Stimulated activated CD4-positive, alpha-beta T cell treated with anti-CD3 and anti-CD28 coated beads, Interleukin-15, amount 100 ng/mL, for 24 hours (primary cell): Measurements from ENCODE around the gene AP1M1.

Experiments used
- DNase-seq: peaks from one replicate; pipeline ENCODE4 v3.0.0-alpha.2; 2020

AP1M1 gene

DNA sequence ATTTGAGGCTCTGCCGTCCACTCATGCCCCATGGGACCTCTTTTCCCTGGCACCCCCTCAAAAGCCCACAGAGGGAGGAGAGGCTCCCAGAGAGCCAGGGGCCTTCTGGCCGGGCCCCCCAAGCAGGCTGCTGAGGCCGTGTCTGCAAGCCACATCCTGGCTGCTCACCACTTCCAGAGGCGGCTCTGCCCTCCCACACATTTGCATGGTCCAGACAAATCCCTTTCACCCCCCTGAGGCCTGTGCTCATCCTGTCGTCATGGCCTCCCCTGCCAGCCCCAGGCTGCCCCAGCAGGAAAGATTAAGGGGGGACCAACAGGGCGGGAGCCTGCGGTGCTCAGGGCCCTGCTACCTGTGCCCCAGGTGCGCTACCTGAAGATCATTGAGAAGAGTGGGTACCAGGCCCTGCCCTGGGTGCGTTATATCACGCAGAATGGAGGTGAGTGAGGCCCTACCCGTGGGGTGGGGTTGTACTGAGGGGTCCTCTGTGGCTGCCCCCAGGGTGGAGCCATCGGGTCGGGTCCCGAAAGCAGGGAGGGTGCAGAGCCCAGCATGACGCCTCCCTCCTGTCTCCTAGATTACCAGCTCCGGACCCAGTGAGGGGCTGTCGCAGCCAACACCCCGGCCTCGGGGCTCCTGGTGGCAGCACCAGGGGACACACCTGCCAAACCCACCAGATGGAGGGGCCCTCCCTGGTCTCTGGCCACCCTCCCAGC lies 36.3 kb downstream of the AP1M1 start:
- no peak for DNase-seq

DNA sequence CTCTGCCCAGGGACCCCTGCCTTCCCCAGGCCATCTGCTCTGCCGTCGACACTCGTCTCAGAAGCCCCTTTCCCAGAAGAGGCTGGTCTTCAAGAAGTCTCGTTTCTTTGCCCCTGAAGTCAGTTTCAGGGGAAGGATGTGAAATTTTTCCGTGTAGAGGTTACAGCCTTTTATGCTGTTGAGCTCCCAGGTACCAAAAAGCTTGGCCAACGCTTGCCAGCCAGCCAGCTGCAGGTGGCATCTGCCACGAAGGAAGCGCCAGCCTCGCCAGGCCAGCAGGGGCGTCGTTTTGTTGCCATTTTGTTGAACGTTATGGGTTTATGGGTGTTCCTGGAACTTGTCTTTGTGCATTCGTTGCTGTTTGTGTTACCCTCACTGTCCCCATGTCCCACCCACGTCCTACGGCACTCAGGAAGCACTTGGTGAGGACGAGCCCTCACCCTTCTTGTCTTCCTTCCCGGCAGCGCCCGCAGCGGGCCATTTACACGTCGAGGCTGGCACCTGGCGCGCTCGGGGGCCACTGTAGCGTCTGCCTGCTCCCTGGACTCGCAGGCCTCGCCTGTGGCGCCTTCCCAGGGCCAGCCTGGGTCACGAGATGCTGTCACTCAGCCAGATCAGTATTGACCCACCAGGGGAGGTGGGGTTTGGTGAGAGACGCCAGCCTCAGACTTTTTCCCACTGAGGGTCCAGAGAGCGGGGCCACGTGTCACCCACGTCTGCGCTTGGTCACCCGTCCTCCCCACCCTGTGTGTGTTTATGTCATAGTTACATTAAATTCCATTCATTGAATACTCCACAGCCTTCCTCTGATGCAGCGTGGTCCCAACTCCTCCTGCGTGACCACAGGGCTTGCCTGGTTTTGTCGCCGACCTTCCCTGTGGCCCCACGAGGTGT lies 37.1 kb downstream of the AP1M1 start:
- no peak for DNase-seq

DNA sequence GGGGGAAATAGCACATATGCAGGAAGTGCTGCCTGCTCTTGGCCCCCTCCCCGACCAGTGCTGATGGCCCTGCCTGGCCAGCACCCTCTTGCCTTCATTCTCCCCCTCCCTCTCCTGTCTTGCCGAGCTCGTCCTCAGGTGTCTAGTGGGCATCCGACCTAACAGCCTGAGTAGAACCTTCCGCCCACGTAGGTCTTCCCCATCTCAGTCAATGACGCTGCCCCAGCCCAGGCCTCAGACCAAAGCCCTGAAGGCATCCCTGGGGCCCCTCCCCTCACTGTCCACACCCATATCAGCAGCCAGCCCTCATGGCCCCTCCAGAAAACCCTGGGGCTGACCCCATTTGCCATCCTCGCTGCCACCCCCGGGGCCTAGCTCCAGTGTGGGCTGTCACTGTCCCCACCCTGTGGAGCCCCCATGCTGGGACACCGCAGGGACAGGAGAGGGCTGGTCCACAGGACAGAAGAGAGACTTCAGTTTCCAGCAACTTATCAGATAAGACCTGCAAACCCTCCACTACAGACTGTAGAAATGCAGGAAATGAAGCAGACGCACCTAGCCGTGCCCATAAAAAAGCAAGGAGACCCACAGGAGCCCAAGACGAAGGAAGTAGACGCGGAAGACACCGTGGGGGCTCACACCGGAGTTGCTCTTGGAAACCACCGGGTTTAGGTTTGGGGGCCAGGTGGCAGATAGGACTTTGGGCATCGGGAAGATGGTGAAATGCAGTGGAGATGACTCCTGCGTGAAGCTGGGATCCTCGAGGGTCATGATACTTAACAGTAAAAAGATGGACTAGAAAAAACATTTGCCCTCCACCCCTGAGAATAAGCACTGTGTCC lies 38.3 kb downstream of the AP1M1 start:
- no peak for DNase-seq

DNA sequence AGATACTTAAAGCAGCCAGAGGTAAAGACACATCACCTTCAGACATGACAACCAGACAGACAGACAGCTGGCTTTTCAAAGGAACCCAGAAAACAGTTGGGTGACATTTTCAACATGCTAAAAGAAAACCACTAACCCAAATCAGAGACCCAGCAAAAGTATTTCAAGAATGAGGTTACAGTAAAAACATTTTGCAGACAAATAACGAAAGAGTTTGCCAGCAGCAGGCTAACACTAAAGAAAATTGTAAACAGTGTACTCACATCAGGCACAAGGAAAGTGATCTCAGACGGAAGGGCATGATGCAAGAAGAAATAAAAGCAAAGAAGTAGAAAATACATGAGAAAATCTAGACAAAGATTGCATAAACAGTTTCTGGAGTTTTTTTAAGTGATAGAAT lies 46.4 kb downstream of the AP1M1 start:
- DNase-seq = no peak

DNA sequence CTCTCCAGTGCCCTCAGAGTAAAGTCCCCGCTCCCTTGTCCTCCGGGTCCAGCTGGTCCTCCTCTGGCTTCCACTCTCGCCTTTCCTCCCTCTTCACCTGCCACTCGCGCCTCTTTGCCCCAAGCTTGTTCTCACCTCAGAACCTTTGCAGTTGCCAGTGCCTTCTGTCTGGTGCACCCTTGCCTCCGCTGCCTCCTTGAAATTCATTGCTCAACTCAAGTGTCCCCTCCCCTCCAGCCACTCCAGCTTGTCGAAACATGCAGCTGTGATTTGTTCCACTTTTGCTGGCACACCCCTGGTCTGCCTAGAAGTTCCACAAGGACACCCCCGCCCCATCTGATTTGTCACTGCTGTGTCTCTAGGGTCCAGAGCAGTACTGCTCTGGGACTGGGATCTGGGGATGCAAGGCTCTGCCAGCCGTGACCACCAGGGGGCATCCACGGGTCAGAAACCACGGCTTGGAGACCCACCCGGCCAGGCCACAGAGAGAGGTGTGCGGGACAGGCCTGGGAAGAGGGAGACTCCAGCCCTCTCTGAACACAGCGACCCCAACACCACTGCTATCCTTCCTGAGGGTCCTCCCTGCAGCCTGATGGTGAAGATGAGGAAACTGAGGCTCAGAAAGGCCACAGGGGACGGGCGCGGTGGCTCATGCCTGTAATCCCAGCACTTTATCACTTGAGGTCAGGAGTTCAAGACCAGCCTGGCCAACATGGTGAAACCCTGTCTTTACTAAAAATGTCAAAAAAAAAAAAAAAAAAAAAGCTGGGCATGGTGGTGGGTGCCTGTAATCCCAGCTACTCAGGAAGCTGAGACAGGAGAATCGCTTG lies 49.9 kb downstream of the AP1M1 start:
- peak; percentile 90 for DNase-seq

DNA sequence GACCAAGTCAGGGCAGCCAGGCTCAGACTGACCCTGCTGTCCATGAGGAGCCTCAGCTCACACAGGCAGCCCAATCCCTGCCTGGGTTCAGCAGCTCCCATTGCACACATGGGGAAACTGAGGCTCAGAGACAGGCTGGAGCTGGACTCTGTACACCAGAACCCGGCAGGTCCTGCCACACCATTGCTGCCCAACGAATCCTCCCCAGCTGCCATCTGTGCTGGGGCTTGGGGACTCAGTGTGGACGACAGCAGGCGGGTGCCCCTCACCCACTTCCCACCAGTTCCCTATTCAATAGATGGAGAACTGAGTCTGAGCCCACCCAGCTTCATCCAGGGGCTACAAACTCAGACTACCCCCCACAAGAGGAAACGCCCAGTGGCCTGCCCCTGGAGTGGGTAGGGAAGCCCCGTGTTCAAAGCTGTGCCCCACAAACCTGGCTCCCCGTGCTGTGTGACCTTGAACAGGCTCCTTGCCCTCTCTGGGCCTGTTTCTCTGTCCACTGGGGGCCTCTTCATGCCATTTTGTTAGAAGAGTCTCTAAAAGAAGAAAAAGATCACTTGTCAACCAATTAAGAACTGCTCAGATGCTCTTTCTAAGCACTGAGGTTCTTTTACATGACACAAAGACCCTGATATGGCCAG lies 50.8 kb downstream of the AP1M1 start:
- no peak for DNase-seq

DNA sequence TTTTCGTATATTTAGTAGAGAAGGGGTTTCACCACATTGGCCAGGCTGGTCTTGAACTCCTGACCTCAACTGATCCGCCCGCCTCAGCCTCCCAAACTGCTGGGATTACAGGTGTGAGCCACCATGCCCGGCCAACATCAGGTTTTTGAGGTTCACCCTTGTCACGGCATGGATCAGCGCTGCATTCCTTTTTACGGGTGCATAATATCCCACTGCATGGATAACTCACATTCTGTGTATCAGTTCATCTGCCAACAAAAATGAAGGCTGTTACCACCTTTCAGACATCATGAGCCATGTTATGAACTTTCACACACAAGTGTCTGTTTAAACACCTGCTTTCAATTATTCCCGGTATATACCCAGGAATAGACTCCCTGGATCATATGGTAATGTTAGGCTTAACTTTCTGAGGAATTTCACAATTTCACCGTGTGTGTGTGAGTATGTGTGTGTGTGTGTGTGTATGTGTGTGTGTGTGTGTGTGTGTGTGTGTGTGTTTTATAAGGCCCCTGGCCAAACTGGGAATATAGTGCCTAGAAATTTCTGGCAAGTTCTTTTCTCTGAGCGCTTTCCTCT lies 52.2 kb downstream of the AP1M1 start:
- no peak for DNase-seq

DNA sequence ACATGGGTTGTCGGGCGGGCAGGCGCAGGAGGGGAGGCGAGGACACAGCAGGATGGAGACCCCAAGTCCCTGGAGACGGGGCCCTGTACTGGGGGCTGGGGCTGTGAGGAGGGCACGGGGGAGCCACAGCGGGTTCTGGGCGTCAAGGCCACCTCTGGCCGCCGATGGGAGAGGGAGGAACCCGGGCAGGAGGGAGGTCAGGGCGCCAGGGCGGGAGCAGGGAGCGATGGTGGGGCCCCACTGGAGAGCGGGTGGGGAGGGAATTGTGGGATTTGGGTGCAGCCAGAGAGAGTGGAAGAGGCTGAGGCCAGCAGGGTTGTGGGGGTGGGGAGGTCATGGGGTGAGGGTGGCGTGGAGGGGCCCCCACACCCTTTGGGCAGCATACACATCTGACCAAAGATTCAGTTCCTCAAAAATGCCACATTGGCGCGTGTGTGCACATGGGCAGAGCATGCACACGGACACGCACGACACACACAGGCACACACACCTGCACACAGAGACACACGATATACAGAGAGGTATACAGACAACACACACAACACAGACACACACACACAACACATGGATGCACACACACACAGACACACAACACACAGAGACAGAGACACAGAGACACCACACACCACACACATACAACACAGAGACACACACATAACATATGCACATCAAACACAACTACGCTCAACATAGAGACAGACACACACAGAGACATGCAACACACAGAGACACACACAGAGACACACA lies 54.9 kb downstream of the AP1M1 start:
- DNase-seq = no peak

DNA sequence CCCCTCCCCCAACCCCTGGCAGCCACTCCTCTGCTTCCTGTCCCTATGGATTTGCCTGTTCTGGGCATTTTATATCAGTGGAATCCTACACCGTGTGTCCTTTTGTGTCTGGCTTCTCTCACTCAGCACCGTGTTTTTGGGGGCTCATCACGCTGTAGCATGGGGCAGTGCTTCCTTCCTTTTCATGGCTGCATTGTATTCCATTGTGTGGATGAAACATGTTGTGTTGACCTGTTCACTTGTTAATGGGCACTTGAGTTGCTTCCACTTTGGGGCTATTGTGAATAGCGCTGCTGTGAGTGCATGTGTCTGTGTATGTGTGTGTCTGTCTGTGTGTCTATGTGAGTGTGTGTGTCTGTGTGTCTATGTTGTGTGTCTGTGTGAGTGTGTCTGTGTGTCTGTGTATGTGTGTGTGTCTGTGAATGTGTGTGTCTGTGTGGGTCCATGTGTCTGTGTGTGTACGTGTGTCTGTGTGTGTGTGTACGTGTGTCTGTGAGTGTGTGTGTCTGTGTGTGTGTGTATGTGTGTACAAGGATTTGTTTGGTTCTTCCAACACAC lies 57.2 kb downstream of the AP1M1 start:
- no peak for DNase-seq

DNA sequence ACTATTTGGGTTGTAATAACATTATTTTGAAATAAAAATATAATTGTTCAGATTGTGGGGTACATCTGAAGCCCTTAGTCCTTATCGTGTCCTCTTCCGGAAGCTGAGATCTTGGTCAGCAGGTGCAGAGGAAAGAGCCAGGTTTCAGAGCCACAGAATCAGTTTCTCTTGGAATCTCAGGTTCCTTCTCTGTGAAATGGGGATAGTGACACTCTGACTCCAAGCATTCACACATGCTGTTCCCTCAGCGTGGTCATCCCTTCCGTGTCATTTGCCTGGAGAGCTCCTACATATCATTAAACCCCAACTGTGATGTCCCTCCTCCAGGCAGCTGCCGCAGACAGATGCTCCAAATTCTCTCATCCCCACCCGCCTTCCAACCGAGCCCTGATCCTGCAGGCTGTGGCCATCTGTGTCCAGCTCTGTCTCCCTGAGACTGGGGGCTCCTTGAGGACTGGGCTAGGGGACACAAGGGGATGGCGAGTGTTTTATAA lies 59.8 kb downstream of the AP1M1 start:
- no peak for DNase-seq

DNA sequence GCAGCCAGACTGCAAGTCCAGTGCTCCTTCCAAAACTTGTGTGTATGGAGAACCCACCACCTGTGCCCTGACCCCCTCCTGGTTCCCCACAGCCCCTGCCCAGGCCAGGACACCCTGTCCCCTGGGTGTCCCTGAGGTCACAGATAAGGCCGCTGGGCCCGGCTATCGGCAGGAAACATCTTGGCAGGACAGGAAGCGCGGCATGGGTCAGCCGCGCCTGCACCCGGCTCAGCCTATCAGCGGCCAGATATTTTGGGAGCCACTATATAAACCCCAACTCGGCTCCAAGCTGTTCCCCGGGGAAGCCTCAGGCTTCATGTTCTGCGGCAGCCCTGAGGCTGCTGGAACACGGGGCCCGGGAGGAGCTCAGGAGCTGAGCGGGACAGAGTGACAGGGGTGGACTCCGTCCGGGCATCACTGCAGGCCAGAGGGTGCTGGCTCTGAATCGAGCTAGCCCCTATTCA lies 60.8 kb downstream of the AP1M1 start:
- DNase-seq = no peak

DNA sequence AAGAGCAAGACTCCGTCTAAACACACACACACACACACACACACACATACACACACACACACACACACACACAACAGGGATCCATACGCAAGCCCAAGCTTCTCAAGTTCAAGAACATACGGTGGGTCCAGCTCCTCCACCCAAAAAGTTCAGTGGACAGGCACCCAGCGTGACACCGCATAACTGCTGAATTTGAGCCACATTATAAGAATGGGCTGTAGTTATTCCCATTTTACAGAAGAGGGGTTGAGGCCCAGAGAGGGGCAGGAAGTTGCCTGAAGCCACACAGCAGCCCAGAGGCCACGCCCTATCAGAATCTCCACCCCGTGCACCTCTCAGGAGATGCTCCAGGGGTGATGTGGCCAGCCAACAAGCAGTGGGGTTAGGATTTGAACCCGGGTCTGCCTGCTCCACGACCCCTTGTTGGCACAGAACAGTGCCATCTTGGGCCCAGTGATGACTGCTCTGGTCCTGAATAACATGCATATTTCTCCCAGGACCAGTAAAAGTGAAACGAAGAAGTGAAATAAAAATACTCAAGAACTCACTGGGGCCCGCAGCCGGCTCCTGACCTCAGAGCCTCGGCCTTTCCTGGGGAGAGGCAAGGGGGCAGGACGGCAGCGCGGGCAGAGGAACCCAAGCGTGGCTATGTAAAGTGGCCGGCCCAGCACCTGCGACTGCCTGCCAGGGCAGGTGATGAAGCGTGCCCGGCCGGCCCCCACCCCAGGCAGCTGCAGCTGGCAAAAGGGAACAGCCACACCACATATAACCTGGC lies 61.9 kb downstream of the AP1M1 start:
- no peak for DNase-seq

DNA sequence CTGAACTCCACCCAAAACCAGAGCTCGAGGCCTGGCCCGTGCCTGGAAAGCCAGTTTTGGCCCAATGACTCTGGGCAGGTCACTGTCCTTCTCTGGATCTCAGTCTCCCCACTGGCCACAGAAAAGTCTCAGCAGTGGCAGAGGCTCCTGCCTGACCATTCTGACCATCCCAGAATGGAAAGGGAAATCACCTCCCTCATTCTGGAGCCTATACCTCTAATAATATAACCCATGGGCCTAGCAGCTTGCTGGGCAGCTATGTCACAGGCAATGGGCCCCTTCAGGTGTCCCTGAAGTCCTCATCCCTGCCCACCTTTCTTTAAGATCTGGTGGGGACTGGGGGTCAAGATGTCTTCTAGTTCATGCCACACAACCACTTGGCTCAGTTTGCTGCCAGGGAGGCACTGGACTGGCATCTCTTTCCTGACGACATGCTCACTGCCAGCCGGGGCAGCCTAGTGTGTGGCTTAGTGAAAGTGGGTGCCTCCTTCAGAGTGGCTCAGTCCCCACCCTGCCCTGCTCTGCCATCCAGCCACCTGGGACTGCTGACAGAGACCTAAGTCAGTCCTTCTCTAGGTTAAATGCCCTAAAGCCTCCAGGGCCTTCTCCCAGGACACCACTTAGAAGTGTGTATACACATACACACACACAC lies 62.6 kb downstream of the AP1M1 start:
- DNase-seq = no peak

DNA sequence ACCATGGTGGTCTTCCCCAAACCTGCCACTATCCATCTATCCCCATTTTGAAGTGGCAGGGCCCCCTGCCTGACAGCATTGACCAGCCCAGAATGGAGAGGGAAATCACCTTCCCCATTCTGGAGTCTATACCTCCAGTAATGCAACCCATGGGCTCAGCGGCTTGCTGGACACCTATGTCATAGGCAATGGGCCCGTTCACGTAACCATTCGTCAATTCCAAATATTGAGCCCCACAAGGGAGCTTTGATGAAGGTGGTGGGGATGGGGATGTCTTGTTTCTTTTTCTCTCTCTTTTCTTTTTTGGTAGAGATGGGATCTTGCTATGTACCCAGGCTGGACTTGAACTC lies 63.1 kb downstream of the AP1M1 start:
- no peak for DNase-seq

DNA sequence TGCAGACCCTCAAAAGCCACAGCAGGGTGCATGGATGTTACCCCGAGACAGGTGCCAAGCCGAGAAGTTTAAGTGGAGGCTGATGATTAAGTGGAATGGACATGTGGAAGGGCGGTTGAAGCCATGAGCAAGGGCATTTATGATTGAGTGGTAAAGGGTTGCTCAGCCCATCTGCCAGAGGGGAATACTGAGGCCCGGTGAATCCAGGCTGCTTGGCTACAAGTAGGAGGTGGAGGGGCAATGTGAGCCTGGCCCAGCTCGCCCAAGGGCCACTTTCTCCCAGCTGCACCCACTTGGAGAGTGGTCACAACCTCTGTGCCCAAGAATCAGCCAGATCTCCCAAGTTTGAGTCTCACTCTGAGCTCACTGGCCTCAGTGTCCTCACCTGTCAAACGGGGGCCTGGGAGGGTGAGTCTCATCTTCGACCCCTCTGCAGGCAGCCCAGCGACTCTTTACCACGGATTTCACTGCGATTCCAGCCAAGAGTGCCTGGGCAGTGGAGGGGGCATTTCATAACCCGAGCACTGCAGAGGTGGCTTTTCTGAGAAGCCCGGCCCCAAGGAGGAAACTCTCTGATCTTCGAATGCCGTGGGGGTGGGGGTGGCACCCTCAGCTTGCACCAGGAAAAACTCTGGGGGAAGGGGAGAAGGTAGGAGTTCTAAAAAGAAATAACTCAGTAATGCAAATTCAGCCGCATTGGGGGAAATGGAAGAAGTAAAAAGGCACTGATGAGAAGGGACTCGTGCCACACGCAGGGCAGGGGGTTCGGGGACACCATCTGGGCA lies 64.1 kb downstream of the AP1M1 start:
- DNase-seq = no peak

DNA sequence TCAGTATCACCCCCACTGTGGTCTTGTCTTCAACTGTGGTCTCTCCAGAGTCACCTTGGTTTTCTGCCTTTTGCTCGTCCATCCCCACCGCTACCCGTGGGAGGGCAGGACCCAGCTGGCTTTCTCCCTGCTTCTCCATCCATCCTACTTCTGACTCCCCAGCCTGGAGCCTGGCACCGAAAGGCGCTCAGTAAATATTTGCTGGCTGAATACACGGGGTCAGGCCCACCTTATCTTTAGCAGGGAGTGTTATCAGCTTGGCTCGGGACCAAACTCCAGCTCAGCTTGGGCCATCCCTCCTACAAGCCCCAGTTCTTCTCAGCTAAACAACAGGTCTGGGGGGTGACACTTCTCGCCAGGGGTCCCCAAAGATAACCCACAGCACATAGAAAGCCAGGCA lies 64.9 kb downstream of the AP1M1 start:
- DNase-seq = no peak

DNA sequence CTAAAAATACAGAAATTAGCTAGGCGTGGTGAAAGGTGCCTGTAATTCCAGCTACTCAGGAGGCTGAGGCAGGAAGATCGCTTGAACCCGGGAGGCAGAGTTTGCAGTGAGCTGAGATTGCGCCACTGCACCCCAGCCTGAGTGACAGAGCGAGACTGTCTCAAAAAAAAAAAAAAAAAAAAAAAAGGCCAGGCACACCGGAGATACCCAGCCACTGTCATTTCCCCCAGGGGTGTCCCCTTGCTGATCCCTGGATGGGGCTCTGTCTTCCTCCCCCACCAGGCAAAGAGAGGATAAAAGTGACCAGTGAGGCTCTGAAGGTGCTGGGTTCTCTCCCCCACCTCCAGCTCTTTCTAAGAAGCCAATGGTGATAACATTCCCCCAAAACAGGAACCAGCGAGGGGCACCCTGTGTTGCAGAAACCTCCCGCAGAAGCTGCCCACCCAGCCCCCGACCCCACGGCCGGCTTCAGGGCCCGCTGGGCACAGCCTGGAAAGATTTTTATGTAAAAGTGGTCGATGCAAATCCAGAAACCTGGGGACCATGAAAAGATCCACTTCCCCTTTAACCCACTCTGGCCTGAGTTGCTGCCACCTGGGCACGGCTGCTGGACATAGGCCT lies 65.5 kb downstream of the AP1M1 start:
- DNase-seq = no peak

DNA sequence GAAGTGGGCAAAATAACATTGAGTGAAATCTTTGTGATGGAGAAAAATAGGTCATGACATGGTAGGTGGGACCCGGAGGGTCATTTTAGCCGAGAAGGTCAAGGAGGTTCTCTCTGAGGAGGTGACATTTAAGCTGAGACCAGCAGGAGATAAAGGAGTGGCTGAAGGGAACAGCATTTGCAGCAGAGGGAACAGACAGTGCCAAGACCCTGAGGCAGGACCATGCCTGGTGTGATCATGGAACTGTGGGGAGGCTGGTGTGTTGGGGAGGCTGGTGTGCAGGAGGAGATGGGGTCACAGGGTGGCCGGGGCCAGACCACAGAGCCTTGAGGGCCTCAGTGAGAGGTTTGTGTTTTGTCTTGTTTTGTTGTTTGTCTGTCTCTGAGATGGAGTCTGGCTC lies 67.5 kb downstream of the AP1M1 start:
- no peak for DNase-seq
